ENCODE results near the gene TRMT112. TPM values are rescaled to one million over a fixed set of nuclear protein-coding genes. Genes with fewer than 3 reads are reported as not detected.

TRMT112 gene
- total and polyA plus RNA-seq, 12 donors, result 286 to 991 (median 397) TPM

DNA sequence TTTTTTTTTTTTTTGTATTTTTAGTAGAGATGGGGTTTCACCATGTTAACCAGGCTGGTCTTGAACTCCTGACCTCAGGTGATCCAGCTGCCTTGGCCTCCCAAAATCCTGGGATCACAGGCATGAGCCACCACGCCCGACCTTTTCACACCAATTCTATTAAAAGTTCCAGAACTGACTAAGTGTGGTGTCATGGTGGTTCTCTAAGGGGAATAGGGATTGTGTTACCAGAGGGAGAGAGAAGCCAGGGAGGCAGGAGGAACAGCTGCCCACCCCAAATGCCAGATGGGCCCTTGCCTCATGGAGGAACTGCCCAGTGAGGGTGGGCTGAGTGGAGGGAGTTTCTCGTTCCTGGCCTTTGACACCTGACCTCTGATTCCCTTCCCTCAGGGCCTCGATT is 47.6 kb upstream of the TRMT112 start:
- no peaks in the 10 kb centered on the region for H3K27me3 ChIP-seq
- H3K4me3 ChIP-seq, result no peak overlapping the region
- peaks cover 0 to 6% of the 10 kb centered on the region in 2 donors for H3K4me1 ChIP-seq (replicated peaks in 1 of 2)
- 74 to 94% (median 89%) methylated on average over 3 to 4 of the region's 4 CpGs for WGBS, 4 donors
- H3K27ac ChIP-seq, result no peak overlapping the region
- H3K36me3 ChIP-seq (replicated peaks in 1 of 2), result peaks cover 0 to 85% of the 10 kb centered on the region in 2 donors
- no peak for TF ChIP-seq CTCF (IDR thresholded peaks at IDR 0.05)
- TF ChIP-seq POLR2A (IDR thresholded peaks at IDR 0.05), result no peak
- no peak for DNase-seq
- intact Hi-C loops (cut with DNase I), result no loop called here
- H3K9me3 ChIP-seq (replicated peaks in 1 of 3), result no peaks in the 10 kb centered on the region

- Histone ChIP-seq H3K27ac (no peak overlapping the region), H3K9me3 (replicated peaks in 1 of 3) (no peaks in the 10 kb centered on the region), H3K36me3 (replicated peaks in 1 of 2) (peaks cover 0 to 81% of the 10 kb centered on the region in 2 donors), H3K4me1 (replicated peaks in 1 of 2) (peaks cover 0 to 11% of the 10 kb centered on the region in 2 donors), H3K4me3 (no peak overlapping the region), H3K27me3 (no peaks in the 10 kb centered on the region)
- intact Hi-C loops (cut with DNase I), result no loop called here
- no peak for DNase-seq
- TF ChIP-seq POLR2A (IDR thresholded peaks at IDR 0.05), result no peak
- no peak for TF ChIP-seq CTCF (IDR thresholded peaks at IDR 0.05)
- WGBS, 4 donors, result 87 to 92% (median 90%) methylated on average over 6 of the region's 6 CpGs
Observed at GRCh38 chr11:64364435-64364834, 47.1 kb upstream of the TRMT112 start.

DNA sequence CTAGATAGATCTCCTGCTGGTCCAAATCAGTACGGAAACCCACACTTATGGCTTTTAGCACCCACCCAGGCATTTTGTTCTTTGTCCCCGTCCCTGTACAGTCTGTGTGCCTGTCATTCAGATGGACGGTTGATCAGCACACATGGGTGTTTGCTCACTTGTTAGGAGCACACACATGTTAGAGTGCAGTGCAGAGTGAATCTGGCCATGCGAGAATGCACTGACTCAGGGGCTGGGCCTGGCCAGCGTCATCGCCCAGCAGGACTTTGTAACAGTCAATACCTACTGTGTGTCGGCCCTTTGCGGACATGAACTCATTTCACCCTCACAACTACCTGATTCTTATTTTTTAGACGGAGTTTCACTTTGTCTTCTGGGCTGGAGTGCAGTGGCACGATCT is 45.0 kb upstream of the TRMT112 start:
- Histone ChIP-seq H3K4me3 (no peak overlapping the region), H3K9me3 (replicated peaks in 1 of 3) (no peaks in the 10 kb centered on the region), H3K27me3 (no peaks in the 10 kb centered on the region), H3K36me3 (replicated peaks in 1 of 2) (peaks cover 0 to 61% of the 10 kb centered on the region in 2 donors), H3K4me1 (replicated peaks in 1 of 2) (peaks cover 7 to 27% of the 10 kb centered on the region in 2 donors), H3K27ac (no peak overlapping the region)
- DNase-seq, result no peak
- WGBS, 4 donors, result 94 to 96% (median 95%) methylated on average over 10 of the region's 10 CpGs
- intact Hi-C loops (cut with DNase I), result no loop called here
- TF ChIP-seq POLR2A (IDR thresholded peaks at IDR 0.05) (no peak), CTCF (IDR thresholded peaks at IDR 0.05) (no peak)

- TF ChIP-seq CTCF (IDR thresholded peaks at IDR 0.05), result no peak
- no peak for TF ChIP-seq POLR2A (IDR thresholded peaks at IDR 0.05)
- Histone ChIP-seq H3K27ac (no peak overlapping the region), H3K36me3 (replicated peaks in 1 of 2) (peaks cover 0 to 54% of the 10 kb centered on the region in 2 donors), H3K4me1 (replicated peaks in 1 of 2) (peaks cover 7 to 27% of the 10 kb centered on the region in 2 donors), H3K27me3 (no peaks in the 10 kb centered on the region), H3K4me3 (no peak overlapping the region), H3K9me3 (replicated peaks in 1 of 3) (no peaks in the 10 kb centered on the region)
- no peak for DNase-seq
- intact Hi-C loops (cut with DNase I), result no loop called here
- 91 to 95% (median 95%) methylated on average over 7 to 18 of the region's 18 CpGs for WGBS, 4 donors
Observed at GRCh38 chr11:64361659-64362058, 44.3 kb upstream of the TRMT112 start.
